Measurements from ENCODE around the gene TMEM248. TPM values are rescaled to one million over a fixed set of nuclear protein-coding genes. Genes with fewer than 3 reads are reported as not detected.
A peak's percentile ranks its signal among the peaks of the same experiment; 100 is the strongest.

Gene TMEM248
- total and polyA plus RNA-seq, 2 of the 8 experiments (the other 6 are each of a cell fraction or from before 2014, with no cell fraction given) = 63.6 to 126 TPM

- TF ChIP-seq CHD7 (IDR thresholded peaks at IDR 0.05; ENCODE audit: insufficient replicate concordance, low read length) = no peak
- no peak for TF ChIP-seq RXRA (IDR thresholded peaks at IDR 0.05; ENCODE audit: insufficient read depth, low read depth, low read length)
- TF ChIP-seq EZH2 (IDR thresholded peaks at IDR 0.05; ENCODE audit: low read depth, low read length, severe bottlenecking) = no peak
- TF ChIP-seq PHF8 (conservative IDR thresholded peaks at IDR 0.05; ENCODE audit: low read depth, low read length) = peak; percentile 86
- no peak for TF ChIP-seq GTF2F1 (IDR thresholded peaks at IDR 0.05; ENCODE audit: borderline replicate concordance, low read depth, low read length)
- no peak for TF ChIP-seq RBBP5 (IDR thresholded peaks at IDR 0.05; ENCODE audit: borderline replicate concordance, low read depth, low read length)
- peak in 1 of 2 experiments; percentile 42; a peak in 1 of 4 replicates for TF ChIP-seq SIN3A (conservative IDR thresholded peaks at IDR 0.05 in 1 of 2, IDR thresholded peaks at IDR 0.05 in 1 of 2; ENCODE audit: low read depth in 1 of 2, low read length in 2 of 2)
- no peak for TF ChIP-seq SAP30 (IDR thresholded peaks at IDR 0.05; ENCODE audit: insufficient read depth, insufficient replicate concordance, low read length)
- no peak for TF ChIP-seq JUND (IDR thresholded peaks at IDR 0.05; ENCODE audit: low read length)
- peak; percentile 71 for TF ChIP-seq CHD2 (IDR thresholded peaks at IDR 0.05; ENCODE audit: low read length)
Measured at GRCh38 chr7:66920769-66921395, at the start of gene TMEM248 (continued).

Measured in H1 (cell line).